Purkinje cell (primary cell): ENCODE results near the gene GRK3. TPM values are rescaled to one million over a fixed set of nuclear protein-coding genes. Genes with fewer than 3 reads are reported as not detected.

ENCODE experiments used
- polyA plus RNA-seq: library from polyadenylated mRNA; unstranded; fragments of >200 nt; fragmentation: Nextera tagmentation; gene quantifications from 2 replicates; pipeline ENCODE4 v1.2.1, GENCODE V29; 2014

The GRK3 gene
- 0.98 and 5.4 TPM in 2 replicates for polyA plus RNA-seq

DNA sequence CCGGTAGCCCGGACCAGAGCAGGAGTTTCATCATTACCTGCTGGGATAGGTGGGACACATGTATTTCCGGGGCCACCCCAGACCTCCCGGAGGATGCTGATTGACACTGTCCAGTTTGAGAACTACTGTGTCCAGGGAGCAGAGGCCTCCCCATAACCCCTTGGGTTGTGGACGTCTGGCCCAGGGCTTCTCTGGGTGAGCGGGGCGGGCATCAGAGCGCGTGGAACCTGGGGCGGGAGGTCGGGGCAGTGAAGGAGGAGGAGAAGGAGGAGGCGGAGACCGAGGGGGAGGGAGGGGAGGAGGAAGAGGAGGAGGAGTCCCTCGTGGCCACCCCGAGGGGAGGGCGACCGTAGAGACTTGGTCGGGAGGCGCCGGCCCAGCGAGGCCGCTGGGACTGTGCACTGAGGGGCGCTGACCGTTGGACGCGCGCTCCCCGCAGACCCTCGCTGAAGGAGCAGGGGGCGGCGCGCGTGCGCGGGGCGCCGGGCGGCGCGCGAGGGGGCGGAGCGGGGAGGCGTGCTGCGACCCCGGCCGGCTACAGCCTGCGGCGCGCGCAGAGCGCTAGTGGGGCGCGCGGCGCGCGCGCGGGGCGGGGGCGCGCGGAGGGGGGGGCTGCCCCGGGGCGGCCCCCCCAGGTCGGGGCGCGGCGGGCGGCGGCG is at the start of gene GRK3:
GRK3 (plus strand) TSS at position 356 of the 659 bp plus-strand sequence. CDS start 366 bp downstream, outside the sequence.

GRCh38 chr22:25741692-25742626 is 177.5 kb downstream of the GRK3 start, which contains the start of gene MYO18B:
TSS of gene MYO18B (plus strand) at chr22:25742188. CDS start at chr22:25761093, 18,905 bp downstream.

Other genes with a start within 250 kb of the GRK3 start
- not detected in 2 replicates for gene MYO18B, start 177.5 kb downstream of the GRK3 start, polyA plus RNA-seq